ENCODE results near the gene ATRIP.

DNA sequence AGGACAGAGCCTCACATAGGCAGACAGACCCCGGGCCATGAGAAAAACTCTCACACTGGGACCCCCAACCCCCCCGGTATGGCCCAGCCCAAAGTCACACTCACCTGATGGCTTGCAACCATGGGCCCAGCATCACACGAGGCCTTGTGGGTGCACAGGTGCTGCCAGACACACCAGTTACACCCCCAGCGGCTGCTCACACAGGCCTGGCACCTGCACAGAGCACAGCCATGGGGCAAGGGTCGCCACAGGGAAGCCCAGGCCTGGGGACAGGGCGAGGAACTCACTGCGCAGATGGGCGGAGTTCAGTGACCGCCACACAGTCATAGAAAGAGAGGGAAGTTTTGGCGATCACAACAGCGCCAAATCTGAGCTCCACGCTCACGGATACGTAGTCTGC, 26.0 kb upstream of the ATRIP start:
- TF ChIP-seq BHLHE40 (IDR thresholded peaks at IDR 0.05; ENCODE audit: low read depth, low read length) (no peak), MAFK (IDR thresholded peaks at IDR 0.05; ENCODE audit: low read depth, low read length) (no peak), FOS (IDR thresholded peaks at IDR 0.05; ENCODE audit: low read depth, low read length) (no peak), RCOR1 (IDR thresholded peaks at IDR 0.05; ENCODE audit: insufficient replicate concordance, low read length) (no peak), SMC3 (IDR thresholded peaks at IDR 0.05; ENCODE audit: low read depth, low read length) (no peak)
- TF ChIP-seq, protein P1, sequence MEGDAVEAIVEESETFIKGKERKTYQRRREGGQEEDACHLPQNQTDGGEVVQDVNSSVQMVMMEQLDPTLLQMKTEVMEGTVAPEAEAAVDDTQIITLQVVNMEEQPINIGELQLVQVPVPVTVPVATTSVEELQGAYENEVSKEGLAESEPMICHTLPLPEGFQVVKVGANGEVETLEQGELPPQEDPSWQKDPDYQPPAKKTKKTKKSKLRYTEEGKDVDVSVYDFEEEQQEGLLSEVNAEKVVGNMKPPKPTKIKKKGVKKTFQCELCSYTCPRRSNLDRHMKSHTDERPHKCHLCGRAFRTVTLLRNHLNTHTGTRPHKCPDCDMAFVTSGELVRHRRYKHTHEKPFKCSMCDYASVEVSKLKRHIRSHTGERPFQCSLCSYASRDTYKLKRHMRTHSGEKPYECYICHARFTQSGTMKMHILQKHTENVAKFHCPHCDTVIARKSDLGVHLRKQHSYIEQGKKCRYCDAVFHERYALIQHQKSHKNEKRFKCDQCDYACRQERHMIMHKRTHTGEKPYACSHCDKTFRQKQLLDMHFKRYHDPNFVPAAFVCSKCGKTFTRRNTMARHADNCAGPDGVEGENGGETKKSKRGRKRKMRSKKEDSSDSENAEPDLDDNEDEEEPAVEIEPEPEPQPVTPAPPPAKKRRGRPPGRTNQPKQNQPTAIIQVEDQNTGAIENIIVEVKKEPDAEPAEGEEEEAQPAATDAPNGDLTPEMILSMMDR (conservative IDR thresholded peaks at IDR 0.05; ENCODE audit: low read depth, low read length), result no peak
- TF ChIP-seq, protein P2, sequence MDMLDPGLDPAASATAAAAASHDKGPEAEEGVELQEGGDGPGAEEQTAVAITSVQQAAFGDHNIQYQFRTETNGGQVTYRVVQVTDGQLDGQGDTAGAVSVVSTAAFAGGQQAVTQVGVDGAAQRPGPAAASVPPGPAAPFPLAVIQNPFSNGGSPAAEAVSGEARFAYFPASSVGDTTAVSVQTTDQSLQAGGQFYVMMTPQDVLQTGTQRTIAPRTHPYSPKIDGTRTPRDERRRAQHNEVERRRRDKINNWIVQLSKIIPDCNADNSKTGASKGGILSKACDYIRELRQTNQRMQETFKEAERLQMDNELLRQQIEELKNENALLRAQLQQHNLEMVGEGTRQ (IDR thresholded peaks at IDR 0.05; ENCODE audit: low read depth, low read length), result no peak

Measured in IMR-90 (cell line).